Measurements from ENCODE around the gene ATP9A. TPM values are rescaled to one million over a fixed set of nuclear protein-coding genes. Genes with fewer than 3 reads are reported as not detected.

The ATP9A gene
- polyA plus RNA-seq, 1 of the 3 experiments (the other 2 are of a cell fraction), result 11.0 TPM

- Histone ChIP-seq H3K27ac (ENCODE audit: low read depth in 2 of 2, low read length in 1 of 2) (no peak overlapping the region), H3K36me3 (replicated peaks in 1 of 2; ENCODE audit: control insufficient read depth in 1 of 2, insufficient read depth in 2 of 2, low read length in 1 of 2) (peaks cover 0 to 5% of the 10 kb centered on the region in 2 experiments), H3K9me3 (no peaks in the 10 kb centered on the region), H3K4me3 (ENCODE audit: low read depth in 2 of 2, low read length in 1 of 2) (no peak overlapping the region), H3K79me2 (ENCODE audit: insufficient read depth) (no peaks in the 10 kb centered on the region), H3F3A (replicated peaks; ENCODE audit: insufficient read depth) (no peaks in the 10 kb centered on the region), H4K20me1 (ENCODE audit: insufficient read depth) (no peaks in the 10 kb centered on the region), H3K4me2 (no peak overlapping the region), H3K9me2 (no peaks in the 10 kb centered on the region), H2AFZ (ENCODE audit: low read depth) (no peak overlapping the region), H3K9ac (no peak overlapping the region), H3K4me1 (ENCODE audit: control insufficient read depth in 1 of 2, insufficient read depth in 2 of 2, low read depth in 1 of 2, low read length in 1 of 2) (peaks cover 0 to 9% of the 10 kb centered on the region in 2 experiments; a peak in 1 of 4 replicates), H3K27me3 (ENCODE audit: insufficient read depth) (no peaks in the 10 kb centered on the region)
- no peak for TF ChIP-seq RAD21 (IDR thresholded peaks at IDR 0.05; ENCODE audit: low read length)
- no peak for TF ChIP-seq YY1 (IDR thresholded peaks at IDR 0.05; ENCODE audit: low read depth)
- no peak for TF ChIP-seq RCOR1 (IDR thresholded peaks at IDR 0.05; ENCODE audit: low read length)
- TF ChIP-seq ZBTB33 (IDR thresholded peaks at IDR 0.05; ENCODE audit: borderline replicate concordance, low read depth), result no peak
- TF ChIP-seq, protein P1, sequence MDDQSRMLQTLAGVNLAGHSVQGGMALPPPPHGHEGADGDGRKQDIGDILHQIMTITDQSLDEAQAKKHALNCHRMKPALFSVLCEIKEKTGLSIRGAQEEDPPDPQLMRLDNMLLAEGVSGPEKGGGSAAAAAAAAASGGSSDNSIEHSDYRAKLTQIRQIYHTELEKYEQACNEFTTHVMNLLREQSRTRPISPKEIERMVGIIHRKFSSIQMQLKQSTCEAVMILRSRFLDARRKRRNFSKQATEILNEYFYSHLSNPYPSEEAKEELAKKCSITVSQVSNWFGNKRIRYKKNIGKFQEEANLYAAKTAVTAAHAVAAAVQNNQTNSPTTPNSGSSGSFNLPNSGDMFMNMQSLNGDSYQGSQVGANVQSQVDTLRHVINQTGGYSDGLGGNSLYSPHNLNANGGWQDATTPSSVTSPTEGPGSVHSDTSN (IDR thresholded peaks at IDR 0.05), result no peak
- TF ChIP-seq, protein P2, sequence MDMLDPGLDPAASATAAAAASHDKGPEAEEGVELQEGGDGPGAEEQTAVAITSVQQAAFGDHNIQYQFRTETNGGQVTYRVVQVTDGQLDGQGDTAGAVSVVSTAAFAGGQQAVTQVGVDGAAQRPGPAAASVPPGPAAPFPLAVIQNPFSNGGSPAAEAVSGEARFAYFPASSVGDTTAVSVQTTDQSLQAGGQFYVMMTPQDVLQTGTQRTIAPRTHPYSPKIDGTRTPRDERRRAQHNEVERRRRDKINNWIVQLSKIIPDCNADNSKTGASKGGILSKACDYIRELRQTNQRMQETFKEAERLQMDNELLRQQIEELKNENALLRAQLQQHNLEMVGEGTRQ (IDR thresholded peaks at IDR 0.05; ENCODE audit: borderline replicate concordance, low read depth, low read length), result no peak
- TF ChIP-seq EZH2phosphoT487 (IDR thresholded peaks at IDR 0.05; ENCODE audit: borderline replicate concordance, low read depth), result no peak
- no peak for TF ChIP-seq TEAD4 (IDR thresholded peaks at IDR 0.05; ENCODE audit: borderline replicate concordance, insufficient read depth)
- no peak for TF ChIP-seq ELF1 (IDR thresholded peaks at IDR 0.05)
- TF ChIP-seq CTCF (IDR thresholded peaks at IDR 0.05), result no peak
- no peak for TF ChIP-seq FOSL2 (IDR thresholded peaks at IDR 0.05; ENCODE audit: borderline replicate concordance, low read depth)
- TF ChIP-seq NRF1 (IDR thresholded peaks at IDR 0.05; ENCODE audit: low read depth, low read length), result no peak
- no peak for TF ChIP-seq SMC3 (IDR thresholded peaks at IDR 0.05; ENCODE audit: low read depth, low read length)
- no peak for DNase-seq
- whole genome bisulfite sequencing (ENCODE audit: low lambda C conversion rate), result 90% methylated on average over 17 of the region's 17 CpGs
- POLR2A ChIA-PET, result no interaction called here
- CTCF ChIA-PET, result interaction anchor here (1.3 to 3.0 kb wide), 2 partner anchors 8 to 24 kb away, joined by 3 to 11 read pairs; no protein-coding TSS in a partner anchor
Observed at GRCh38 chr20:51647674-51648570, 120.3 kb downstream of the ATP9A start.
